HL-60/S4 treated with phorbol 12-myristate 13-acetate at 8.2 ng/mL for 4 days and 3 days (cell line): Measurements from ENCODE around the gene METTL8.

Experiments used
- in situ Hi-C: fragments of 300-500 bp; cut with MboI; formaldehyde crosslinking; loops from 2 replicates; pipeline ENCODE4 v1.15.0; 2022; ENCODE audit warnings: low sequenced_read_pairs

METTL8 gene

GRCh38 chr2:171433763-171434012 is at the start of gene METTL8:
Gene METTL8, minus strand, starts transcription at chr2:171433990. Its CDS starts 41,805 bp downstream, at chr2:171392185.
- in situ Hi-C loops, result no loop called here

GRCh38 chr2:171482877-171483276 is 49.1 kb upstream of the METTL8 start:
- in situ Hi-C loops, result no loop called here

GRCh38 chr2:171482308-171482707 is 48.5 kb upstream of the METTL8 start:
- in situ Hi-C loops, result no loop called here

GRCh38 chr2:171480908-171481307 is 47.1 kb upstream of the METTL8 start:
- in situ Hi-C loops, result no loop called here

GRCh38 chr2:171479154-171479814 is 45.5 kb upstream of the METTL8 start:
- in situ Hi-C loops, result no loop called here

GRCh38 chr2:171478345-171478744 is 44.6 kb upstream of the METTL8 start:
- in situ Hi-C loops, result no loop called here

GRCh38 chr2:171475979-171476378 is 42.2 kb upstream of the METTL8 start:
- in situ Hi-C loops, result no loop called here

GRCh38 chr2:171470129-171470528 is 36.3 kb upstream of the METTL8 start:
- in situ Hi-C loops, result no loop called here

- in situ Hi-C loops, result no loop called here
Measured at GRCh38 chr2:171469176-171469575, 35.4 kb upstream of the METTL8 start.

GRCh38 chr2:171460537-171460936 is 26.7 kb upstream of the METTL8 start:
- in situ Hi-C loops, result no loop called here

- in situ Hi-C loops, result no loop called here
Measured at GRCh38 chr2:171459498-171459897, 25.7 kb upstream of the METTL8 start.

- in situ Hi-C loops, result no loop called here
Measured at GRCh38 chr2:171452773-171453172, 19.0 kb upstream of the METTL8 start.

GRCh38 chr2:171451074-171451473 is 17.3 kb upstream of the METTL8 start:
- in situ Hi-C loops, result no loop called here

GRCh38 chr2:171447675-171448074 is 13.9 kb upstream of the METTL8 start:
- in situ Hi-C loops, result no loop called here

GRCh38 chr2:171441470-171441869 is 7.7 kb upstream of the METTL8 start:
- in situ Hi-C loops, result no loop called here

GRCh38 chr2:171436307-171436706 is 2.5 kb upstream of the METTL8 start:
- in situ Hi-C loops, result no loop called here

- in situ Hi-C loops, result no loop called here
Measured at GRCh38 chr2:171434013-171434989, 511 bp upstream of the METTL8 start, which contains the start of gene DCAF17. Gene DCAF17, plus strand, starts transcription at chr2:171434226. Its CDS starts 352 bp downstream, at chr2:171434578.

GRCh38 chr2:171432969-171433762 is 624 bp downstream of the METTL8 start:
- in situ Hi-C loops, result no loop called here

- in situ Hi-C loops, result no loop called here
Measured at GRCh38 chr2:171432206-171432968, 1.4 kb downstream of the METTL8 start.

GRCh38 chr2:171431677-171432167 is 2.1 kb downstream of the METTL8 start:
- in situ Hi-C loops, result no loop called here
